MM.1S (cell line): ENCODE measurements around the gene TANGO2.

ENCODE experiments used
- CTCF ChIP-seq: fragments of 300-600 bp; sonication (generic); IDR thresholded peaks from 2 replicates; pipeline ENCODE4 v1.5.1; 2016; ENCODE audit warnings: antibody characterized with exemption, low read length, mixed read lengths
- EZH2 ChIP-seq: fragments of 300-600 bp; sonication (generic); optimal IDR thresholded peaks from 2 replicates; pipeline ENCODE3; 2017; ENCODE audit warnings: low read depth, mild to moderate bottlenecking, antibody characterized with exemption, low read length, mixed read lengths
- EZH2phosphoT487 ChIP-seq: fragments of 300-600 bp; sonication (generic); IDR thresholded peaks from 2 replicates; pipeline ENCODE4 v1.6.1; 2018; ENCODE audit warnings: antibody characterized with exemption, low read length

GRCh38 chr22:20079745-20080444 lies 59.0 kb downstream of the TANGO2 start, which contains the start of gene DGCR8:
- no peak for TF ChIP-seq CTCF
- TF ChIP-seq EZH2: no peak
- no peak for TF ChIP-seq EZH2phosphoT487
